ENCODE measurements around the gene CABLES2.

The CABLES2 gene

DNA sequence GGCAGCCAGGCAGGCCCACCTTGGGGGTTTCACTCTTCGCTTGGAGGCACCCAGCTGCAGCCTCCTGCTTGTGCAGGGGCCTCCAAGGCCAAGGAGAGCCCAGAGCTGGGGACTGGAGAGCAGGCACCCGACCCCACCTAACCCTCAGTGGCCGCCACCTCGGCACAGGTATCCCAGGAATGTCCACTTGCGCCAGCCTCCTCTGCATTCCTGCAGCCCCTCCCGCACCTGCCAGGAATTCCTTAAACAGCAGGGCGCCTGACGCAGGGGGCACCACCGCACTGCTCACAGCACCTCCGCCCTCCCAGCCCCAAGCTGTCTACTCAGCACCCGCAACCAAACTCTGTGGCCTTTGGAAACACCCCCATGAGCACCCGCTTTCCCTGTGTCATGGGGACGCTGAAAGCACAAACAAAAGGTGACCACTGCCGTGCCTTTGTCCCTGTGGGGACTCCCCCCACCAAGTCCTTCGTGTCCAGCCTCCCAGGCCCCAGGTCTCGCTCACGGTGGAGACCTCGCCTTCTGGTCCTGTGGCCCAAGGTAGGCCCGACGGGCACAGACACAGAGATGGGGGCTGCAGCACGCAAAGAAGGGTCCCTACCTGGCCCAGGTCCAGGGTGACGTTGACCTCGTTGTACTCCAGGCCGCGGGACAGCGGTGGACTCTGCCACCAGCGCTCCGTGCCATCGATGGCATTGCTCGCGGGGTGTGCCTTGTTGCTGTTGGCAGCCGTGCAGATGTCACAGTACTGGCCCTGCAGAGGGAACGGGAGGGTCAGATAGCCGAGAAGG is 45.1 kb downstream of the CABLES2 start:
- DNase-seq (ENCODE audit: low spot score), result no peak

DNA sequence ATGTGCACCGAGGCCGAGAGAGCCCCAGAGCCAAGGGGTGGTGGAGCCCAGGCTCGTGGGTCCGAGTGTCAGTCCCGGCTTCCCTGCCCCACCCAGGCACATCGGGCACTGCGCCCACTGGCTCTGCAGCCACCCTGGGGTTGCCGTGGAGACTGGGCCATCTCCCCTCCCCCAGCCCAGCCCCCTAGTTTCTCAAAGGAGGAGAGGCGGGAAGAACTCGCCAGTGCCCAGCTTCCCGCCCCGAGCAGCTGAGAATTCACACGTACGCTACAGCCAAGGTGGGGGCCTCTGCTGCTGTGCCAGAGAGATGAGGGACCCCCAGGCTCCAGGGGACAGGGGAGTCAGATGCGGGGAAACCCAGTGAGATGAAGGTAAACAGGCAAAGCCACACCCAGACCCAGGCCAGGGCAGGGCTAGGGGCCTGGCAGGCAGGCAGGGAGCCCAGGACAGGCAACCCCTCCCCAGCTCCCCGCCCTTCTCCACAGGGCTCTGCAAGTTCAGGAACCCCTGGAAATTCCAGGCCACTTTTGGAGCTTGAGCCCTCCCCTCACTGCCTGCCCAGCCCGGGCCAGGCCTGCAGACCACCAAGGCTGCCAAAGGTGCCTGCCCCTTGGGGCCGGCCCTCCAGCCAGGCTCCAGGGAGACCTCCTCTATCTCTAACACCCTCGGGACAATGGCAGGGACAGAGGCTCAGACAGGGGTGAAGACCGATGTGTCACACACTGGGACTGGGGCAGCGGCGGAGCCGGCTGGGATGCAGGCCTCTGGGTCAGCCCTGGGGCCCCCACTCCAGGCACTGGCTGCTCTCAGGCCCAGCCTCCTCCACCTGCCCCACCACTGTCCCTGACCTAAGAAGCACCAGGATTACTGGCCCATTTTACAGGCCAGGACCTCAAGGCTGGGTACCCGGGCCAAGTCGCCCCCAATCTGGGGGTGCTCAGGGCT is 46.0 kb downstream of the CABLES2 start:
- DNase-seq (ENCODE audit: low spot score), result no peak

DNA sequence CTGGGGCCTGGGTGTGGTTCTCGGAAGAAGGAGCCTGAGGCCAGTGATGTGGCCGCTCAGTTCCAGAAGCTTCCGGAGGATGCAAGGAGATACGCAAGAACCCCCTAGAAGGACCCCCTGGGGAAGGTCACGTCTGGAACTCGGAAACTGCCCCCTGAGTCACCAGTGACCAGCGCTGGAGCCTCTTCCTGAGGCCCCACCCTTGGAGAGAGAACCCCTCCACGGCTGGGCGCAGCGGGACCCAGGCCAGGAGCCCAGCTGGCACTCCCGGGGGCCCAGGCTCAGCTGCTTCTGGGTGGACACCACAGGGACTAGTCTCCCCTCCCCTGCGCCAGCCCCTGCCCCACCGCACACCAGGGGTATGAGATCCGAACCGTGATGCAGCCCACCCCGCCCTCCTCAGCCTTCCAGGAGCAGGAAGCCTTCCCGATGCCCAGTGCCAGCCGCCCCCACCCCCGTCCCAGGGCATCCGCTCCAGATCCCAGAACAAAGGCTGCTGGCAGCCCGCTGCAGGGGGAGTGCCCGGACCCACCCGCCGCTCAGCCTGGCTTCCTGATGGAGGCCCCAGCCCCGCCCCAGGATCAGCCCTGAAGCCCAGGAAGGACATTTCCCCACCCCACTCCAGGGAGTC is 47.5 kb downstream of the CABLES2 start:
- no peak for DNase-seq (ENCODE audit: low spot score)

DNA sequence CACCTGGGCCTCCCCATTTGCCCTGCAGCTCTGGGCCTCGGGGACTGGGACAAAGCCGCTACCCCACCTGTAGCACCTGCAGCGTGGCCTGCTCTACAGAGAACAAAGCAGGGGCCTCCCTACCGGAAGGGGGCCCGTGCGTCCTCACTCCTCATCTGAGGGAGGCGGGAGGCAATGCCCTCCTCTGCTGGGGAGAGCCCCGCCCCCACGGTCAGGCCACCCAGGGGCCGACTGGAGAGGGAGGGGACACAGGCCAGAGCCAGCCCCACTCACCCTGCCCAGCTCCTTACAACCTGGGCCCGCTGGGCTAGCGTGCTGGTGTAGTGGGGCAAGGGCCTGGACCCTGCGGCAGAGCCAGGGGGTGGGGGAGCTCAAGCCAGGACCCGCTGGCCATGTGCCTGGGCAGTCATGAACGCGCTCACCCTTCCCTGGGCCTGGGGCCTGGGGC is 48.0 kb downstream of the CABLES2 start:
- DNase-seq (ENCODE audit: low spot score), result no peak

DNA sequence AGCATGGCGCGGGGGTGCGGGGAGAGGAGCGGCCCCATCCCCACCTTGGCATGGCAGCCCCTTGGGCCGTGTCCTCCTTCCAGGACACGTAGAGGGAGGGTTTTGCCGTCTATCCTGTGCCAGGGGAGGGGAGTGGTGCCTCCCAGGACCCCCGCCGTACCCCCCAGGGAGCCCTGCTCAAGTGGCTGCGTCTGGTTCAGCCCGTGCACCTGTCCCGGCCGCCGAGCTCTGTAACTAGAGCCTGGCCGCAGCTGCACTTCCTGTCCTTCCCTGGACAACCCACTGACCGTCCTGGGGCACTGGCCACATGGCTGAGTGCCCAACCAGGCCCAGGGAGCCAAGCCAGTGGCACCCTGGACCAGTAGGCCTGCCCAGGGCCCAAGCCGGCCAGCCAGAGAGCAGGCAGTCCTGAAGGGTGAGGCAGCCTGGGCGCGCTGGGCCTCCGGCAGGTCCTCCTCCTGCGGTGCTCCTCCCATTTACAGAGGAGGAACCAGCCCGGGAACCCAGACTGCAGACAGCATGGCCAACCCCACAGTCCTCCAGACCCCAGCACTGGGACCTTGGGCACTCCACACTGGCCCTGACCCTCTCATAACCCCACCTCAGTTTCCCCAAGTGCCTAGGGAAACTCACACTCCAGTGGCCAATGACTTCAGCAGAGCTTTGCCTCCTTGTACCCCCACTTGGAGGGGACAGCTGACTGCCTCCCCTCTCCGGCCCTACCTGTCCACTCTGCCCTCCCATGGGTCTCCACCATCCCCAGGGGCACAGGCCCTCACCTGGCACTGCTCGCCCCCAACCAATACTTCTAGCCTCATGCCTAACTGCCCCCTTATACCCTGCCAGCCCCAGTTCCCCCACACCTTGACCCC is 48.7 kb downstream of the CABLES2 start:
- DNase-seq (ENCODE audit: low spot score), result no peak

DNA sequence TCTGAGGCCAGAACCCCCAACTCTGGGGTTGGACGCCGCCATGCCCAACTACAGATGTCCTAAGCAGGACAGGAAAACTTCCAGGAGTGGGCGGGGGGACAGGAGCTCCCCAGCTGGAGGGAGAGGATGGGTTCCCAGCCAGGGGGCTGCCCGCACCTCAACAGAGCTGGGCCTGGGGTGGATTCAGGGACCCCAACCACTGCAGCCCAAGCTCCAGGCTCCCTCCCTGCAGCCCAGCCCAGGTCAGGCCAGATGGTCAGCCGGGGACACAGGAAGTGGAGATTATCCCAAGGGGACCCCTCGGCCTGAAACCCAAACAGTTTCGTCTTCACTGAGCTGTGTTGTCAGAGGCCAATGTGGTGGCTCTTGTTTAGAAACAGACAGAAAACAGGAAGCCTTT is 49.4 kb downstream of the CABLES2 start:
- DNase-seq (ENCODE audit: low spot score), result no peak

DNA sequence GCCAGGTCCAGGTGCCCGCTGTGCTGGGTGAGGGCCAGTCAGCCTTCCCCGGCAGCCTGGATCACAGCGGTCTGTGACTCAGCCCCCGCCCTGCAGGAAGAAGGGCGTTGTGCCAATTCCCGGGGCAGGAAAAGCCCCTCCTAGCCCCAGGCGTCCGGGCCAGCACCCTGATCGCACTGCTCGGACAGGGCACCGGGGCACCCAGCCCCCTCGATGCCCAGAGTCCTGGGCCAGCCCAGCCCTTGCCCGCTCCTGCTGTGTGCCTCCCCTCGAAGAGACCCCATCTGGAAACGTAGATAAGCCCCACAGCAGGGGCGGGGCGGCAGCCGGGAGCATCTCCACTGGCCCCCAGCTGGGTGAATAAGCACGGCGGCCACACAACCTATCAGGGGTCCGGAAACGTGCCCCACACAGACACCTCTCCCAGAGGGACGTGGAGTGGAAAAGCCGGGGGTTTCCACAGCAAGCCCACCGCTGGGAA is 49.9 kb downstream of the CABLES2 start:
- DNase-seq (ENCODE audit: low spot score), result peak; percentile 75

DNA sequence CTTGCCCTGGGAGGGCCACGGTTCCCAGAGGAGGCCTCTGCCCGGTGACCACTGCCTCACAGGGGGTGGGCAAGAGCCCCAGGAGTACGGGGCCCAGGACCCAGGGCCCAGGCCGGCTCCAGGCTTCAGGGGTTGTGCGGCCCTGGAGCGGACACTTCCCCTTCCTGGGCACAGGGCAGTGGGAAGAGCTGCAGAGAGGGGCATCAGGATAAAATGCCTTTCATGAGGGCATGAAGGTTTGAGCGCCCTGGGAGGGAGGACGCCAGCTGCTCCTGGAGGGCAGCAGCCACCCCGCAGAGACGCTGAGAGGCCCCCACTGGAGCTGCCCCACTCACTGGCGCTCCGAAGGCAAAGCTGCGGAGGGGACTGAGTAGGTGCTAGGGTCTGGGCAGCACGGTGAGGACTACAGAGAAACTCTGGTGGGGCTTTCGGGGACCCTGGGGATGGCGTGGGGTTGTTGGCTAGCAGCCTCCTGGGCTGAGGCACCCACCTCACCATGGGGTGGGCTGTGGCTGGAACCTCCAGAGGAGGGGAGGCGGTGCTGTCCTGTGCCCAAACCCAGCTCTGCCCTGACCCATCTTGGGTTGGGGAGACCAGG is 50.4 kb downstream of the CABLES2 start:
- no peak for DNase-seq (ENCODE audit: low spot score)

DNA sequence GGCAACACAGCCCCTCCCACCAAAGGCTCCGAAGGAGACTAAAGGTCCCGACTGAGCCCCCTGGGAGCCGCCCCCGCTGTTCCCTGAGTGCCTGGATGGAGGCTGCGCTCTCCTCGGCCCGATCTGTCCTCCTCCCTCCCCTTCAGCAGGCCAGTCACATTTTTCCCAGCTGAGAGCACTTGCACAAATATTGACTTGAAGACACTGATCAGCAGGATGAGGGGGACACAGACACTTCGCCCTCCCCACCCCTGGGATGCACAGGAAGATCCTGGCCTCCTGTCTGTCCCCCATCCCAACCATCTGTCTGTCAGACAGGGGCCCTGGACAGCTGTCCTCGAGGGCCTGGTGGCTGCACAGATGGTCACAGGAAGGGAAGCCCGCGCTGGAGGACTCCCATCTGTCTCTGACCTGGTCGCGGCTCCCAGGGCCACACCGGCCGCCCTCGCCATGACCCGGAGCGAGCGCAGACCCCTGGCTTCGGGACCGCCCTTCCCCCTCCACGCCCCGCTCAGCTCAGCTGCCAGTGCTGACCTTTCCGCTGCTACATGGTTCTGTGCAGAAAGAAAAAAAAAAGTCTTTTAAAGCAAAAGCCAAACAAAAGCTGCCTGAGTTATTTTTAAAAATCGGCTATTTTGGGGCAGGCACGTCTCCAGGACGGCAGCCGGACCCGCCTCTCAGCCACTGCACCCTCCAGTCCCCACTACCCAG is 51.1 kb downstream of the CABLES2 start:
- DNase-seq (ENCODE audit: low spot score), result peak; percentile 43

DNA sequence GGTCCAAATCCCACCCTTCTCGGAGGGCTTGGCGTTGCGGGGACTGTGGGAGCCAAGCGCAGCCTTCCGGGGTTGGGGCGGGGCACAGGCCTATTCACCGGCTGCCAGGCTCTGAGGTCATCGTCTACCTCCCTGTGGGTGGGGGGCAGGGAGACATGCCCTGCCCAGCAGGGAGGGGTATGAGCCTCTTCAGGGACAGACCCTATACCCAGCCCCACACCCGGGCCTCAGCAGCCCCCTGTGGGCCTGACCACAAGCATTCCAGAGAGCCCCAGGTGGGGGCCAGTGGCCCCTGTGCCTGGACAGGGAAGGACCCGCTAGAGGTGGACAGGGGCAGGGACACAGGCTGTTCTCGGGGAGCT is 51.6 kb downstream of the CABLES2 start:
- peak; percentile 53 for DNase-seq (ENCODE audit: low spot score)

DNA sequence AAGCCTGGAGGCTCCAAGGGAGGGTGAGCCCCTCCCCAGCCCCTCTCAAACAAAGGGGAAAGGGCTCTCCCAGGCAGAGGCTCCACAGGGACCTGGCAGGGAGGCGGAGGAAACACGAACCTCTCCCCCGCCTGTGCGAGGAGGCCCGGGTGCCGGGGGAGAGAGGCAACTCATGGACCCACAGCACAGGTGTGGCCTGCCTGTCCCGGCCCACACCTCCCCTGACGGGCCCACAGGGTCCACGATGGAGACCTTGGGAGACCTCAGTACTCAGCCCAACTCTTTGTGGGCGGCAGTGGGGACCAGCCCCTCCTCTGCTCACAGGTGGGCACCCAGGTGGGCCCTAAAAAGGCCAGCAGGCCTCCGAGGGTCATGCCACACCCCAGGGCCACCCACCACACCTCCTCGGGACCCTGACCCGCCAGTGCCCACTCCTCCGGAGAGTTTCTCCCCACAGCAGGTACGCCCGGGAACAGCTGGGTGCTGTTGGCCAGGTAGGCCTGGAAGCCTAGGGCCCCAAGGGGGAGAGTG is 52.2 kb downstream of the CABLES2 start:
- no peak for DNase-seq (ENCODE audit: low spot score)

DNA sequence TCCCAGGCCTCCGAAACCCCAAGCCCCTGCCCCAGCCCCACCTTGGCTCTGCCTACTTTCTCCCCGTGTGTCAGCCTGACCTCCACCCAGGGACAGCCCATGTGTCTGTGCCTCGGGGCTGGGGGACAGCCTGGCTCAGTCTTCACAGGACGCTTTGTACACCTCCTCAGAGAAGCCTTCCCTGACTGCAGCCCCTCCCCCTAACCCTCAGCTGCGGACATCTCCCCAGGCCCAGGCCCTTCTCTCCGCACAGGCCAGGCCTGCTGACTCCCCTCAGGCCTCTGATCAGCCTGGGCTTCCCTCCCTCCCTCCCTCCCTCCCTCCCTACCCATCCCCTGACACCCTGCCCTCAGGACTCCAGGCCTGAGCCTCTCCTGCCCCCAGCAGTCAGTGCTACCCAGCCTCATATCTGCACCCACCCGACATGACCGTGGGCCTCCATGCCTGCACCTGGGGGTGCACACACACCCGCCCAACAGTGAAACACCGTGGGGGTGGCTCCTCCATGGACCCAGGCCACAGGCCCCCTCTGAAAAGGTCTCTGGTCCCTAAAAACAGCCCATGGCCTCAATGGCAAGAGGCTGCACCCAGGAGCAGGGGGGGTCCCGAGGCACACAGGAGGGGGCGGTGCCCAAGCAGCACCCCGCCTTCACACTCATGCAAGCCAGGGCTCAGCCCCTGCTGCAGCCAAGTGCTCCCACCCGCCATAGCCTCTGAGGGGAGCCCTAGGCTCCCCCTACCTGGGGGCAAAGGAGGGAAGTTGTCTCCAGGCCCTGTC is 52.9 kb downstream of the CABLES2 start:
- no peak for DNase-seq (ENCODE audit: low spot score)

DNA sequence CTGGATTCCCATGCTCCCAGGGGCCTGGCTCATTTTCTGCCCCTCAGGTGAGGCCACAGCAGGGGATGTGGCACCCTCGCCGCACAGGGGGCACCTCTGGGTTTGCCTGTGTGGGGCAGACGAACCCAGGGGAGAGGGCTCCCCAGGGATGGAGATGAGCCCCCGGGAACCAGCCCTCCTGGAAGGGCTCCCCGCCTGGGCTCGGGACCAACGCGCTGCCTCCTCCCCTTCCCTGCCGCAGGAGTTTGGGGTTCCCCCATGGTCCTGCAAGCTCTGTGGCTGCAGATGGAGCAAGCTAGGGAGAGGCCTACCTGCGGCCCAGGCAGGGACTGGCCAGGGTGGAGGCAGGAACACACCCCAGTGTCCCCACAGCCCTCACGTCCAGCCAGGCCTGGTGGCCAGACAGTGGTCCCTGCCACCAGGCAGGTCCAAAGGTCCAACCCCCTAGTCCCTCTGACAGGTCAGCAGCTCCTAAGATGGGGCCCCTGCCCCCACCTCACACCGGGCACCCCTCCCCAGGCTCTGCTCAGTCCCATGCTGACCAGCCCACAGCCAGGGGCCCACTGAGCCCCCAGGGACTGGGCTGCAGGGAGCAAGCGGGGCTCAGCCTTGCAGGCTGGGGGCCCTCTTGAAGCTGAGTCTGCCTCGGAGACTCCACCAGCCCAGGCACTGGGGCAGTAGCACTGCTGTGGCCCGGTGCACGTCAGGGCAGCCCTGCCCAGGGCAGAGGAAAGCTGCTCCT is 53.6 kb downstream of the CABLES2 start:
- no peak for DNase-seq (ENCODE audit: low spot score)

DNA sequence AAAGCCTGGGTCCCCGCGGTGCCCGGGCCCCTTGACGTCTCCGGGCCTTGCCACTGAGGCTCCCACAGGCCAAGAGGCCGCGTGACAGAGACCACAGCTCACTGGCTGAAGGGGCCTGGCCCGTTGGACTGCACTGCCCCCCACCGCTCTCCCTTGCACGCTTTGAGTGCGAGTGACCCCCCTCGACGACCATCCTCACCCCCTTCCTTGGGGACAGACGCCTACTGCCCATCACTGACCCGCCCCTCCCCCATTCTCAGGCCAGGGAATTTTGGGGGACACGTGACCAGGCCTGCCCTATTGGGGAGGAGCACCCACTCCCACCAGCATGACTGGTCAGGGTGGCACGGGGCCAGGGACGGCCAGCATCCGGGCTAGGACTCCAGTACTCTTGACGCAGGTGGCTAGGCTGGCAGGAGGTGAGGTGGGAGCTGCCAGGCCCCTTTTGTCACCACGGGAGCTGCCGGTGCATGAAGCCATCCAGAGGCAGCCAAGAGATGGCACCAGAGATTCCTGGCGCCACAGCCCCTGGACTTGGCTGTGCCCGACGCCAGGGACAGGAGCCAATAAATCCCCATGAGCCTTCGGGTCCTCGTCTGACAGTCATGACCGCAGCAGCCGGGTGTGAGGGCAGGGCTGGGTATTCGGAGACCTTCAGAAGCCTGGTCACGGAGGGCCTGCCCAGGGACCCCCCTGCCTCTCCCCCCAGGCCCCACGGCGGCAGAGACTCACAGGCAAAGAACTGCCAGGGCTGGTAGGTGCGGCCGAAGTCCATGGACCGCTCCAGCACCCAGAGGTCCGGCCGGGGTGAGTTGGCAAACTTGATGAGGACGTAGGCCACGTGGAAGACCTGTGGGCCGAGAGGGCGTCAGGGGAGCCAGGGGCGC is 54.4 kb downstream of the CABLES2 start:
- DNase-seq (ENCODE audit: low spot score), result no peak

DNA sequence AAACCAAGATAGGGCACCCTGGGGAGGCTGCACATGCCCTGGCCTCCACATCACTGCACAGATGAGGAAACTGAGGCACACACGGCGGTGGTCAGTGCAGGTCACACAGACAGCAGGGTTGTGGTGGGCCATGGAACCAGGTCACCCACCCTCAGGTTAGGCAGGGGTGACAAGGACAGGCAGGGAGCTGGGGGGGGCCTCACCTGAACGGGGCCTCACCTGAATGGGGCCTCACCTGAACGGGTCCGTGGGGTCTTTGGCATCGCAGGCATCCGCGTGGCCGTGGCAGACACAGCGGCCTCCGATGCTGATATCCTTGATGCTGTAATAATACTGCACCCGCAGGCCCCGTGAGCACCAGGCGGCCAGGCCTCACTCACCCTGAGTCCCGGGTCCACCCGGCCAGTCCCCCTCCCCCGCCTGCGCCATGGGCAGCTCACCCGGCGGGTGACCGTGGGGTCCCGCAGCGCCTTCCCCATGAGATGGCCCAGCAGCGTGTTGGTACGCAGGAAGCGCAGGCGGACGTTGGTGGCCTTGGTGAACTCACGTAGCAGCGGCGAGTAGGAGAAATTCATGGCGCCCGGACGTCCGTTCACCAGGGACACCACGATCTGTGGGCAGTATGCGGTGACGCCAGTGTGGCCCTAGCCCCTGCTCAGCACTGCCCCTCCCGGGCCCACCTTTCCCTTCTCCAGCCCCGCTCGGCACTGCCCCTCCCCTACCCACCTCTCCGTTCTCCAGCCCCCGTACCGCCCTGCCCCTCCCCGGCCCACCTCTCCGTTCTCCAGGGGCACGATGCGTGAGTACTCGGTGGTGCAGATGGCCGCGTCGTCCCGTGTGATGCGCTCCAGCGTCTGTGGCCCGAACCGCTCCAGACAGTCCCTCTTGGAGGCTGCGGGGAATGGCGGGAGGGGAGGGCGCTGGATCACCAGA is 55.4 kb downstream of the CABLES2 start:
- no peak for DNase-seq (ENCODE audit: low spot score)

DNA sequence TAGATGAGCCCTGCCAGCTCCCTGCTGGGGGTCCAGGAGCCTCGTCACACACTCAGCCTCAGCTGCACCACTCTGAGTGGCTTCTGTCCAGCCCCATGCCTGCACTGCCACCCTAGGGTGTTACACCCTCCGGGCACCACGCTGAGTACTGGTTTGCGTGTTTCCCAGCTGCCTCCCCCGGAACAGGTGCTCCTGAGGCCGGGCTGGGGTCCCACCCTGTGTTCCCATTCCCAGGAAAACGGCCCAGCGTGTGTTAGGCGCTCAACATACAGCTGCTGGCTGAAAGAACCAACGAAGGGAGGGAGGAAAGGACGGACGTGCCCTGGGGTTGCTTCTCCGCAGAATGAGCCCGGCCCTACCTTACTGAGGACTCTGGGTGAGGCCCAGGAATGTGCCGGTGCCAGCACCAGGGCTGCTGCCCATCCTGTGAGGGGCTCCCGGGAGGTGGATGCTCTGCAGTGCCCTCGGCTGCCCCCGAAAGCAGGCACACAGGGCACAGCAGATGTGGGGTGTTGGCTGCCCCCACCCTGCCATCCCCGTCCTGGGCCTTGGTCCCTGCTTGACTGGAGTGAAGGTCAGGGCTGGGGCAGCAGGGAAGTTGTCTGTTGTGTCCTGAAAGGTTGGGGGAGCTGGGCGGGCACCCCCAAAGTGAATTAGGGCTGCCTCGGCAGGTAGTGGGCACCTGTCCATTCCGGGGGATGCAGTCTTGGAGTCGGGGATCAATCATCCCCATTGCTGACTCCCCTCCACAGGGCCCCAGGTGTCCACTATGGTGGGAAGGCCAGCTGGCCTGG is 56.3 kb downstream of the CABLES2 start:
- DNase-seq (ENCODE audit: low spot score), result no peak
